Stimulated activated naive CD8-positive, alpha-beta T cell treated with anti-CD3 and anti-CD28 coated beads, Interleukin-15, amount 100 ng/mL, for 72 hours (primary cell): ENCODE data around the gene BET1L.
"Not testable (repeated sequence)": the region's sequence is repeated elsewhere in the genome, so short reads cannot be mapped to it uniquely, and the experiment has no call there.

Experiments
- ATAC-seq: fragments of 150-1000 bp; cut with Tn5 transposase; 2 replicates; pipeline ENCODE4 v1.10.0; 2021; ENCODE audit warnings: mild to moderate bottlenecking, moderate library complexity
- DNase-seq, 2 donors: peaks; one replicate each; pipeline ENCODE4 v3.0.0; 2021 to 2022
- H3K27ac Mint-ChIP-seq, 2 donors: one replicate each; pipeline ENCODE4 v1.8.0; 2022; ENCODE audit warnings: mild to moderate bottlenecking in 2 of 2, mixed read lengths in 2 of 2, moderate library complexity in 2 of 2
- H3K27me3 Mint-ChIP-seq: one replicate; pipeline ENCODE4 v1.8.0; 2022; ENCODE audit warnings: mixed read lengths
- H3K4me1 Mint-ChIP-seq: one replicate; pipeline ENCODE4 v1.8.0; 2022; ENCODE audit warnings: mild to moderate bottlenecking, mixed read lengths
- H3K4me3 Mint-ChIP-seq, 2 donors: one replicate each; pipeline ENCODE4 v1.8.0; 2022; ENCODE audit warnings: mild to moderate bottlenecking in 2 of 2, mixed read lengths in 2 of 2, moderate library complexity in 1 of 2
- H3K9me3 Mint-ChIP-seq, 2 donors: one replicate each; pipeline ENCODE4 v1.8.0; 2022; ENCODE audit warnings: mixed read lengths in 2 of 2

Gene BET1L, protein sequence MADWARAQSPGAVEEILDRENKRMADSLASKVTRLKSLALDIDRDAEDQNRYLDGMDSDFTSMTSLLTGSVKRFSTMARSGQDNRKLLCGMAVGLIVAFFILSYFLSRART

DNA sequence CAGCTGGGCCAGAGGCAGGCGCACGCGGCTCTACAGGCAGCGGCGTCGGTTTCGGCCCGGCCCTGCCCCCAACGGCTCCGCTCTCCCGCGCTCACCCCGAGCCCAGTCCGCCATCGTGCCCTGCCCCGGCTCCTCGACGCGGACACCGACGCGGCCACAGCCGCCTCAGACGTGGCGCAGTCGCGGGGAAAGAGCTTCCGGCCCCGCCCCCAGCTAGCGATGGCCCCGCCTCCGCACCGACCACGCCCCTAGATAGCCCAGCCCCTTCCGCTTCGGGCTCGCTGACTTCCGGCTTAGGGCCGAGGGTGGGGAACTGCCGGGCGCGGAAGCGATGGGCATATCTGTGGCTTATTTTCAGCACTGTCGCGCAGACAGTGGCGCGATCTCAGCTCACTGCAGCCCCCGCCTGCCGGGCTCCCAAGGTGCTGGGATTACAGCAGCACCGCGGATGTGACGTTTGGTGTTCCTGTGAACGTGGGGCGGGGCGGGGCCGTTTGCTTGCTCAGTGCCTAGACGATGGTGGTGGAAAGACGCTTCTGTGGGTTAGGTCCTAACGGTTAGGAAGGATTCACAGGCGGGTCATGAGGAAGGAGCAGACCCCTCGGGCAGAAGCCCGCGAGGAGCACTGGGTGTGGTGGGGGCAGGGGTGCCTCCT, at the start of gene BET1L, which contains the start of gene RIC8A:
Gene BET1L (minus strand): TSS at position 192 of the 655 bp plus-strand sequence. CDS start 78 bp downstream, at position 114.
Gene RIC8A (plus strand): TSS at position 501 of the 655 bp plus-strand sequence. CDS start 1,147 bp downstream, outside the sequence.
- DNase-seq (peak; percentile 98 to 99), ATAC-seq (peak; percentile 88)
- no peaks in the 10 kb centered on the region for H3K9me3 Mint-ChIP-seq
- H3K4me3 Mint-ChIP-seq = peak within 1 kb of the TSS; percentile 91 to 94
- H3K27ac Mint-ChIP-seq = peak within 1 kb of the TSS; percentile 97 to 98
- H3K27me3 Mint-ChIP-seq = no peaks in the 10 kb centered on the region
- peaks cover 72% of the 10 kb centered on the region for H3K4me1 Mint-ChIP-seq

DNA sequence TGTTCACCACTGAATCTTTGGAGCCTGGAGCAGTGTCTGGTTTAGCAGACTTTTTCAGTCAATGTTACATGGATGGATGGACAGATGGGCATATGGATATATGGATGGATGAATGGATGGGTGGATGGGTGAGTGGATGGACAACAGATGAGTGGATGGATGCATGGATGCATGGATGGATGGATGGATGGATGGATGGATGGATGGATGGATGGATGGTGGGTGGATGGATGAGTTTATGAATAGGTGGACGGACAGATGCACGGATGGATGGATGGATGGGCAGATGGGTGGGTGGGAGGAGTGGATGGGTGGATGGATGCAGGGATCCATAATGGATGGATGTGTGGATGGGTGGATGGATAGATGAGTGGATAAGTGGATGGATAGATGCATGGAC, 48.6 kb upstream of the BET1L start:
- H3K4me3 Mint-ChIP-seq = no peak overlapping the region
- H3K9me3 Mint-ChIP-seq = no peaks in the 10 kb centered on the region
- no peak overlapping the region for H3K27ac Mint-ChIP-seq
- peaks cover 4% of the 10 kb centered on the region for H3K4me1 Mint-ChIP-seq
- ATAC-seq = no peak
- H3K27me3 Mint-ChIP-seq = no peaks in the 10 kb centered on the region
- DNase-seq = no peak

GRCh38 chr11:255176-255575, 48.0 kb upstream of the BET1L start:
- Mint-ChIP-seq H3K27me3 (no peaks in the 10 kb centered on the region), H3K4me1 (peaks cover 8% of the 10 kb centered on the region), H3K27ac (no peak overlapping the region), H3K4me3 (no peak overlapping the region), H3K9me3 (no peaks in the 10 kb centered on the region)
- no peak for DNase-seq
- no peak for ATAC-seq

DNA sequence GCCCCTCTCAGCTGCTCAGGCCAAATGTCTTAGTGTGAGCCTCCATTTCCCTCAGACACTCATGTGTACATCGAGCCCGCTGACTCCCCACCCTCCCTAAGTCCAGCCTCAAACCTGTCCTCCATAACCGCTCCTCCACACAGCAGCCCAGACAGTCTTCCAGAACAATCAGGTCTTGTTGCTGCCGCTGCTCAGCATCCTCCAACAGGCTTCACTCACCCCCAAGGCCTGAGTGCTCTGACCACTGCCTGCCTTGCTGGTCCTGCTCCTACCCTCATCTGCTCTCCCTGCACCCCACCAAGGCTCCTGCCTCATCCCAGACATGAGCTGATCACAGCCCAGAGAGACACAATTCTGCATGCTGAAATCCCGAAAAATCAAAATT, 46.7 kb upstream of the BET1L start:
- Mint-ChIP-seq H3K4me3 (no peak overlapping the region), H3K27ac (peak overlapping the region in 1 of 2 donors; percentile 29)

DNA sequence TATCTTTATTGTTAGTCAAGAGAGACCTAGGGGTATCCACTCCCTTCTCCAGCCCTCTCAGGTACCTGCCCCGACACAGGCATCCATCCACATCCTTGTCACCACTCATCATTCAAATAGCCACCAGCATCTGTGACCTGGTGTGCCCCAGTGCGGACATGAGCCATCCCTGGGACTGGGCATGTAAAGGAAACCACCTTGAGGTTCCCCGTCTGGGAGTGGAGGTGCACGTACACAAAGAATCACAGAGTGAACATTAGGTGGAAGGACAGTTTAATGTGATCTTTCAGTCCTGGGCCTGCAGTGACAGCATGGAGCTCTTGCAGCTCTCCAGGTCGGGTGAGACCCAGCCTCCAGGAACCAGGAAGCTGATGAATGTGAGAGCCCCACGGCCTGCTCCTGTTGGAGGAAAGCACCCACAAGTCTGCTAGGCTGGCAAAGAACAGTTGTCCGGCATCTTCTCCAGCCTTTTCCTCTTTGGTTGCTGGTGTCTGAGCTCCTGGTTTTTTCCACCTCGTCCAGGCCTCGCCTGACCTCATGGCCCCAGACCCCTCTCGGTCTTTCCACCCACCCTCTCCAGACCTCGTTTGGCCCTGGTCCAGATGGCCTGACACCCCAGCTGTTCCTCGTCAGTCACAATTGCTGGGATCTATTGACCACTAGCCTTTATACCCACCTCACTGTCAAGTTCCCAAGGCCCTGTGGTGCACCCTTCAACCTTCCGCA, 46.1 kb upstream of the BET1L start:
- Mint-ChIP-seq H3K9me3 (no peaks in the 10 kb centered on the region), H3K27me3 (no peaks in the 10 kb centered on the region), H3K4me1 (peaks cover 15% of the 10 kb centered on the region), H3K27ac (no peak overlapping the region), H3K4me3 (no peak overlapping the region)
- no peak for ATAC-seq
- DNase-seq = no peak

More for the DNA sequence above, 46.7 kb upstream of the BET1L start:
- Mint-ChIP-seq H3K4me1 (peaks cover 15% of the 10 kb centered on the region), H3K27me3 (no peaks in the 10 kb centered on the region), H3K9me3 (no peaks in the 10 kb centered on the region)
- no peak for DNase-seq
- no peak for ATAC-seq

- DNase-seq (no peak), ATAC-seq (no peak)
- H3K9me3 Mint-ChIP-seq = no peaks in the 10 kb centered on the region
- peaks cover 15% of the 10 kb centered on the region for H3K4me1 Mint-ChIP-seq
- H3K27me3 Mint-ChIP-seq = no peaks in the 10 kb centered on the region
- no peak overlapping the region for H3K4me3 Mint-ChIP-seq
- H3K27ac Mint-ChIP-seq = no peak overlapping the region
Measured at GRCh38 chr11:252666-253065, 45.5 kb upstream of the BET1L start.

- no peaks in the 10 kb centered on the region for H3K27me3 Mint-ChIP-seq
- H3K4me1 Mint-ChIP-seq = peaks cover 15% of the 10 kb centered on the region
- no peak overlapping the region for H3K27ac Mint-ChIP-seq
- no peak for DNase-seq
- H3K4me3 Mint-ChIP-seq = no peak overlapping the region
- H3K9me3 Mint-ChIP-seq = no peaks in the 10 kb centered on the region
- ATAC-seq = no peak
Measured at GRCh38 chr11:251550-251949, 44.4 kb upstream of the BET1L start.

- Mint-ChIP-seq H3K27ac (peak overlapping the region in 1 of 2 donors; percentile 62), H3K4me3 (no peak overlapping the region), H3K4me1 (peaks cover 15% of the 10 kb centered on the region), H3K9me3 (no peaks in the 10 kb centered on the region), H3K27me3 (no peaks in the 10 kb centered on the region)
- peak; percentile 97 for ATAC-seq
- DNase-seq = peak; percentile 78 to 80
Measured at GRCh38 chr11:250740-251299, 43.6 kb upstream of the BET1L start.

DNA sequence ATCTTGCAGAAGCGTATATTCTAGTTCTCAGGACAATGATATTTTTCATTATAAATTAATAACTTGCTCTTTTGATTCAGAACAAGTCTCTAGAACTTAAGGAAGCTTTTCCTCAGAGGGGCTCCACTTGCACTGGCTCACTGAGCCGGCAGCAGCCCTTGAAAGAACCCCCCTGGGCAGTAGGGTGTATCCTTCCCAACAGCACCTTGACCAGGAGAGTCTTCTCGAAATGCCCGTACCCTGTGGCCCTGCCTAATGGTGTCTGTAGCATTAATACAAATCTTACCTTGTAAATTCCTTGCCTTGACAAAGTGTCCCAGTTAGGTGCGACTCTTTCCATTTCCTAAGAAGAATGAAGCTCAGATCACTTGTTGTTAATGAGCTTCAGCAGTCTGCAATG, 43.1 kb upstream of the BET1L start:
- DNase-seq (no peak), ATAC-seq (no peak)
- no peak overlapping the region for H3K4me3 Mint-ChIP-seq
- H3K4me1 Mint-ChIP-seq = peaks cover 19% of the 10 kb centered on the region
- no peak overlapping the region for H3K27ac Mint-ChIP-seq
- H3K9me3 Mint-ChIP-seq = no peaks in the 10 kb centered on the region
- H3K27me3 Mint-ChIP-seq = no peaks in the 10 kb centered on the region

GRCh38 chr11:249062-249461, 41.9 kb upstream of the BET1L start:
- ATAC-seq = no peak
- Mint-ChIP-seq H3K4me3 (no peak overlapping the region), H3K27ac (peak overlapping the region in 1 of 2 donors; percentile 44), H3K4me1 (peaks cover 23% of the 10 kb centered on the region), H3K27me3 (no peaks in the 10 kb centered on the region), H3K9me3 (no peaks in the 10 kb centered on the region)
- DNase-seq = no peak

DNA sequence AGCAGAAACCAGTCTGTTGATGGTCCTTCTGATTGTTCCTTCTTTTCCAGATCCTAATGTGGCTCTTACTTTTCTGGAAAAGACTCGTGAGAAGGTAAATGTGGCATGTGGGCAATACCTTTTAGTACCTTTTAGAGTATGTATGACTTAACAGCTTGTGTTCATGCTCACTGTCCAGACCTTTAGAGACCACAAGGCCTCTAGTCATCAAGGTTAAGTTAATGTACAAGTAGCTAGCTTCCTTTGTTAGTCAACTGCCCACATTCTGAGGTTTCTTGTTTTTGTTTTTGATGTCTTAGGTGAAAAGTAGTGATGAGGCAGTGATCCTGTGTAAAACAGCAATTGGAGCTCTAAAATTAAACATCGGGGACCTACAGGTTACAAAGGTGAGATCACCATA, 37.2 kb upstream of the BET1L start:
- H3K27me3 Mint-ChIP-seq = no peaks in the 10 kb centered on the region
- DNase-seq (no peak), ATAC-seq (no peak)
- no peak overlapping the region for H3K4me3 Mint-ChIP-seq
- no peak overlapping the region for H3K27ac Mint-ChIP-seq
- H3K4me1 Mint-ChIP-seq = peaks cover 45% of the 10 kb centered on the region
- no peaks in the 10 kb centered on the region for H3K9me3 Mint-ChIP-seq

- no peak for DNase-seq
- no peak for ATAC-seq
- H3K27me3 Mint-ChIP-seq = no peaks in the 10 kb centered on the region
- no peaks in the 10 kb centered on the region for H3K9me3 Mint-ChIP-seq
- H3K27ac Mint-ChIP-seq = no peak overlapping the region
- H3K4me3 Mint-ChIP-seq = no peak overlapping the region
- peaks cover 54% of the 10 kb centered on the region for H3K4me1 Mint-ChIP-seq
Measured at GRCh38 chr11:241634-242033, 34.4 kb upstream of the BET1L start.

DNA sequence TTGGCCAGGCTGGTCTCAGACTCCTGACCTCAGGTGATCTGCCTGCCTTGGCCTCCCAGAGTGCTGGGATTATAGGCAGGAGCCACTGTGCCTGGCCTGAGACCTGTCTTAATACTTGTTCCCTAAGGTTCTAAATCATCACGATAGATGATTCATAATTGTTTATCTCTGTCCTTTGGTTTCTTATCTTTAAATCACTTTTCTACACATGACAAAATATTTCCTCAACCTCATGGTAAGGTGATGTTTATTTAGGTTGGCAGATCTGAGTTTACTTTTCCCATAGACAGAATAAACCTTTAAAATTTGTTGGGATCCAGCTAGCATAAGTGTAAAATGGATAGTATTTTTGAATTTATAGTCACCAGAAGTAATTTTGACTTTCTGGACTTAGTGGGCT, 33.1 kb upstream of the BET1L start:
- no peaks in the 10 kb centered on the region for H3K9me3 Mint-ChIP-seq
- DNase-seq (no peak), ATAC-seq (no peak)
- peak overlapping the region in 1 of 2 donors; percentile 47 for H3K27ac Mint-ChIP-seq
- H3K27me3 Mint-ChIP-seq = no peaks in the 10 kb centered on the region
- H3K4me1 Mint-ChIP-seq = peaks cover 54% of the 10 kb centered on the region
- no peak overlapping the region for H3K4me3 Mint-ChIP-seq

DNA sequence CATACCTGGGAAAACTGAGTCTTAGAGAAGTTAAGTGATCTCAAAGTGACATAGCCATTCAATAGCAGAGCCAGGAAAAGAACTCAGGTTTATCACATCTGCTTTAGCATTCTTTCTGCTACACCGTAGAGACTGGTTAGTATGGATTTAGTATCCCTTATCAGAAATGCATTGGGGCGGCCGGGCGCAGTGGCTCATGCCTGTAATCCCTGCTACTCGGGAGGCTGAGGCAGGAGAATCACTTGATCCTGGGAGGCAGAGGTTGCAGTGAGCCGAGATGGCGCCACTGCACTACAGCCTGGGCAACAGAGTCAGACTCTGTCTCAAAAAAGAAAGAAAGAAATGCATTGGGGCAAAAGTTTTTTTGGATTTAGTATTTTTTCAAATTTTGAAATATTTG, 31.1 kb upstream of the BET1L start:
- not testable (repeated sequence) for H3K9me3 Mint-ChIP-seq, ATAC-seq, H3K27ac Mint-ChIP-seq, H3K27me3 Mint-ChIP-seq, DNase-seq
- Mint-ChIP-seq H3K4me1 (peaks cover 63% of the 10 kb centered on the region), H3K4me3 (peak overlapping the region; percentile 97 to 98)

DNA sequence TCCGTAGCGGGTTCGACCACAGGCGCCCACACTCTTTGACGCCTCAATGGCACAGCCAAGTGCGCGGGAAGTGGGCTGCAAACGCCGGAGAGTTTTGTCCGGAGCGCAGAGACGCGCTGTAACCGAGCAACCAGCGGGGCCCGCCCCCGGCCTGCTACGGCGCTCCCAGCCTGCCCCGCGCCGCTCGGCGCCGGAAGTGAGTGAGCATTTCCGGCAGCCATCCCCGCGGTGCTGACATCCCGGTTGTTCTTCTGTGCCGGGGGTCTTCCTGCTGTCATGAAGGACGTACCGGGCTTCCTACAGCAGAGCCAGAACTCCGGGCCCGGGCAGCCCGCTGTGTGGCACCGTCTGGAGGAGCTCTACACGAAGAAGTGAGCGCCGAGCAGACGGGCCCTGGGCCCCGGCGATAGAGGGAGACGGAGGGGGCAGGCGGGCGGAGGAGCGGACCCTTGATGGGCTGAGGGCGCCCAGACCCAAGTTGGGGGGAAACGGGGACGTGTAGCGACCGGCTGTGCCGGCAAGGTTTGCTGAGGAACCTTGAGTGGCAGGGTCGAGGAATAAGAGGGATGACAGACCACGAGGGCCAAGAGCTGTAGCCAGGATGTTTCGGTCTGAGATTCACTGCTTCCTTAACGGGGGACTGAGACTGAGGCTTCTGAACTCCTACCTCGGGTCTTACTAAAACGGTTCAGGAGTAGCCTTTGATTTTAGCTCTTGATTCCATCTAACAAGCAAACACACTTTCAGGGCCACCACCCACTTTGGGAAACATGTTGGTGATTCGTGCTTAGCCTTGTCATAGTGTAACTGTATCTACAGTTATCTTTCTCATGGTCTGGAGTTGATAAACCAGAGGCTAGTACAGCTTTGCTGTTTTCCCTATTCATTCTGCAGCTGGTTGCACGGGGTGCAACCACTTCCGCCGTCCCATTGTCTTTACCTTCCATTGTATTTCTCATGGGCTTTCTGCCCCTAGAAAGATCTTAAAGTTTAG, 29.9 kb upstream of the BET1L start, which contains the start of gene PSMD13:
Gene PSMD13 (plus strand): TSS at position 203 of the 994 bp plus-strand sequence. CDS start 74 bp downstream, at position 277.
- peaks cover 63% of the 10 kb centered on the region for H3K4me1 Mint-ChIP-seq
- H3K4me3 Mint-ChIP-seq = peak within 1 kb of the TSS; percentile 97 to 98
- H3K9me3 Mint-ChIP-seq = no peaks in the 10 kb centered on the region
- DNase-seq (peak; percentile 90 to 91), ATAC-seq (peak; percentile 90)
- peak within 1 kb of the TSS; percentile 99 for H3K27ac Mint-ChIP-seq
- H3K27me3 Mint-ChIP-seq = no peaks in the 10 kb centered on the region
